ENCODE results near the gene ZNF280D. TPM values are rescaled to one million over a fixed set of nuclear protein-coding genes. Genes with fewer than 3 reads are reported as not detected.
A peak's percentile ranks its signal among the peaks of the same experiment; 100 is the strongest.

Gene ZNF280D
- total and polyA plus RNA-seq, 2 donors (not counting 1 experiment from before 2014, with no cell fraction given) = 11.9 to 37.7 TPM

DNA sequence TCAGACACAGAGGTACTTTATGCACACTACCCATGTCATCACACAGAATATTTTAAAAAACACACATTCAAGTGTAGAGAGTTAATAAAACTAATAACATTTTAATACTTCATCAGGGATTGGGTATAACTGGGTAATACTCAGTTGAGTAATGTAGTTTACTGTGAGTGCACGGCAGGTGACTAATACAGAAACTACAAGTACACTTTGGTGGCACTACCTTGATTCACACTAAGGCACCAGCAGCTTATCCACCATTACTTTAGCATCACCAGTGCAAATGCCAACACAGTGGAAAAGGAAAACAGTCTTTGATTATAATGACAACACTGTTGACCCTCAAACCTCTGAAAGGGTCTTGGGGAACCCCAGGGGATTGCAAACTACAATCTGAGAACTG is 33.6 kb downstream of the ZNF280D start:
- H3K4me1 ChIP-seq (ENCODE audit: control insufficient read depth, extremely low read depth, insufficient read depth, low read length) = no peaks in the 10 kb centered on the region
- H4K20me1 ChIP-seq (ENCODE audit: control insufficient read depth, extremely low read depth, insufficient read depth, low read length) = no peaks in the 10 kb centered on the region
- TF ChIP-seq, protein P1, sequence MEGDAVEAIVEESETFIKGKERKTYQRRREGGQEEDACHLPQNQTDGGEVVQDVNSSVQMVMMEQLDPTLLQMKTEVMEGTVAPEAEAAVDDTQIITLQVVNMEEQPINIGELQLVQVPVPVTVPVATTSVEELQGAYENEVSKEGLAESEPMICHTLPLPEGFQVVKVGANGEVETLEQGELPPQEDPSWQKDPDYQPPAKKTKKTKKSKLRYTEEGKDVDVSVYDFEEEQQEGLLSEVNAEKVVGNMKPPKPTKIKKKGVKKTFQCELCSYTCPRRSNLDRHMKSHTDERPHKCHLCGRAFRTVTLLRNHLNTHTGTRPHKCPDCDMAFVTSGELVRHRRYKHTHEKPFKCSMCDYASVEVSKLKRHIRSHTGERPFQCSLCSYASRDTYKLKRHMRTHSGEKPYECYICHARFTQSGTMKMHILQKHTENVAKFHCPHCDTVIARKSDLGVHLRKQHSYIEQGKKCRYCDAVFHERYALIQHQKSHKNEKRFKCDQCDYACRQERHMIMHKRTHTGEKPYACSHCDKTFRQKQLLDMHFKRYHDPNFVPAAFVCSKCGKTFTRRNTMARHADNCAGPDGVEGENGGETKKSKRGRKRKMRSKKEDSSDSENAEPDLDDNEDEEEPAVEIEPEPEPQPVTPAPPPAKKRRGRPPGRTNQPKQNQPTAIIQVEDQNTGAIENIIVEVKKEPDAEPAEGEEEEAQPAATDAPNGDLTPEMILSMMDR (conservative IDR thresholded peaks at IDR 0.05 in 1 of 2, IDR thresholded peaks at IDR 0.05 in 1 of 2; ENCODE audit: low read depth in 1 of 2, low read length in 2 of 2) = no peak
- TF ChIP-seq EZH2 (IDR thresholded peaks at IDR 0.05; ENCODE audit: low read length, missing control alignments) = no peak
- DNase-seq (ENCODE audit: low read depth in 2 of 2) = no peak
- H3K27me3 ChIP-seq (ENCODE audit: control insufficient read depth, insufficient read depth, low read length) = no peaks in the 10 kb centered on the region
- no peak overlapping the region for H3K27ac ChIP-seq (ENCODE audit: insufficient read depth, low read length)
- no peaks in the 10 kb centered on the region for H3K79me2 ChIP-seq (ENCODE audit: control insufficient read depth, insufficient read depth, low read length)
- H2AFZ ChIP-seq (ENCODE audit: low read length) = no peak overlapping the region
- H3K4me2 ChIP-seq (ENCODE audit: extremely low read depth, insufficient read depth, low read length) = no peak overlapping the region
- H3K4me3 ChIP-seq (replicated peaks in 1 of 4; ENCODE audit: control extremely low read depth in 1 of 4, insufficient read depth in 1 of 4, low read depth in 3 of 4, low read length in 4 of 4) = no peak overlapping the region
- peaks cover 8% of the 10 kb centered on the region for H3K36me3 ChIP-seq (ENCODE audit: control insufficient read depth, insufficient read depth, low read length)
- H3K9ac ChIP-seq (ENCODE audit: insufficient read depth, low read length) = no peak overlapping the region
- H3K9me3 ChIP-seq (ENCODE audit: control insufficient read depth, insufficient read depth, low read depth, low read length) = no peaks in the 10 kb centered on the region

DNA sequence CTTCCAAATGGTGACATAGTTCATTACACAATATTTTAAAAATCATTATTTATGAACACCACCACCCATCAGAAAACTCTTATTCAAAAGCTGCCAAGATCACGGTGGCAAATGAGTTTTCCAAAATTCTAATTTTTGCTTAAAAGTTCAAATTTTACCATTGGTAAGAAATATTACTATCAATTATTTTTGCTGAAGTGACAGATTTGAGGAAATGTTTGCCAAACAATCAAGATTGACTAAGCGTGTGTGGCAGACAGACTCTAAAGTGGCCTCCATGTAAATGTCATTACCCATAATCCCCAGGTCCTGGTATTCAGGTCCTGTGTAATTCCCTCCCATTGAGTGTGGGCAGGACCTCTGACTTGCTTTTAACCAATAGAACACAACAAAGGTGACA is 35.0 kb downstream of the ZNF280D start:
- Histone ChIP-seq H3K27ac (ENCODE audit: insufficient read depth, low read length) (no peak overlapping the region), H3K79me2 (ENCODE audit: control insufficient read depth, insufficient read depth, low read length) (no peaks in the 10 kb centered on the region), H3K9me3 (ENCODE audit: control insufficient read depth, insufficient read depth, low read depth, low read length) (no peaks in the 10 kb centered on the region), H3K27me3 (ENCODE audit: control insufficient read depth, insufficient read depth, low read length) (no peaks in the 10 kb centered on the region), H3K9ac (ENCODE audit: insufficient read depth, low read length) (no peak overlapping the region), H3K36me3 (ENCODE audit: control insufficient read depth, insufficient read depth, low read length) (peaks cover 6% of the 10 kb centered on the region), H3K4me1 (ENCODE audit: control insufficient read depth, extremely low read depth, insufficient read depth, low read length) (no peaks in the 10 kb centered on the region), H4K20me1 (ENCODE audit: control insufficient read depth, extremely low read depth, insufficient read depth, low read length) (no peaks in the 10 kb centered on the region), H3K4me3 (replicated peaks in 1 of 4; ENCODE audit: control extremely low read depth in 1 of 4, insufficient read depth in 1 of 4, low read depth in 3 of 4, low read length in 4 of 4) (no peak overlapping the region), H2AFZ (ENCODE audit: low read length) (no peak overlapping the region), H3K4me2 (ENCODE audit: extremely low read depth, insufficient read depth, low read length) (no peak overlapping the region)
- no peak for TF ChIP-seq EZH2 (IDR thresholded peaks at IDR 0.05; ENCODE audit: low read length, missing control alignments)
- TF ChIP-seq, protein P1 (conservative IDR thresholded peaks at IDR 0.05 in 1 of 2, IDR thresholded peaks at IDR 0.05 in 1 of 2; ENCODE audit: low read depth in 1 of 2, low read length in 2 of 2) = no peak
- no peak for DNase-seq (ENCODE audit: low read depth in 2 of 2)

DNA sequence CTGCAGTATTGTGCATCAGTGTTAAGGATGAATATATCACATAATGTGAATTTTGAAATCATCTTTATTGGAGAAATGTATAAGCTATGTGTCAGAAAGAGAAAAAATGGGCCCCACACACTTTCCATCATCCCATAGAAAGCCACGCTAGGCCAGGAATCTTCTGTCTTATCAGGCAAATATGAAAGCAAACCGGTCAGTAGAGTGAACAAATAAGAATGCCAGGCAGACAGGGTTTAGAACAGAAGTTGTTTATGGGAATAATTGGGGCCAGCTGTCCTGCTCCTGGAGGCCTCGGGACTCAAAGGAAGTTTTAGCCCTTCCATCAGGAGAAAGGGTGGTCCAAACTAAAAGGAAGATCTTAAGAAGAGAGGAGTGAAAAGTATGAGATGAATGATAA is 39.5 kb downstream of the ZNF280D start:
- Histone ChIP-seq H4K20me1 (ENCODE audit: control insufficient read depth, extremely low read depth, insufficient read depth, low read length) (no peaks in the 10 kb centered on the region), H2AFZ (ENCODE audit: low read length) (no peak overlapping the region), H3K4me1 (ENCODE audit: control insufficient read depth, extremely low read depth, insufficient read depth, low read length) (no peaks in the 10 kb centered on the region), H3K4me3 (replicated peaks in 1 of 4; ENCODE audit: control extremely low read depth in 1 of 4, insufficient read depth in 1 of 4, low read depth in 3 of 4, low read length in 4 of 4) (no peak overlapping the region), H3K27me3 (ENCODE audit: control insufficient read depth, insufficient read depth, low read length) (no peaks in the 10 kb centered on the region), H3K4me2 (ENCODE audit: extremely low read depth, insufficient read depth, low read length) (peak overlapping the region; percentile 45), H3K27ac (ENCODE audit: insufficient read depth, low read length) (no peak overlapping the region), H3K79me2 (ENCODE audit: control insufficient read depth, insufficient read depth, low read length) (no peaks in the 10 kb centered on the region), H3K9me3 (ENCODE audit: control insufficient read depth, insufficient read depth, low read depth, low read length) (no peaks in the 10 kb centered on the region), H3K36me3 (ENCODE audit: control insufficient read depth, insufficient read depth, low read length) (peaks cover 3% of the 10 kb centered on the region), H3K9ac (ENCODE audit: insufficient read depth, low read length) (no peak overlapping the region)
- TF ChIP-seq, protein P1 (conservative IDR thresholded peaks at IDR 0.05 in 1 of 2, IDR thresholded peaks at IDR 0.05 in 1 of 2; ENCODE audit: low read depth in 1 of 2, low read length in 2 of 2) = no peak
- no peak for TF ChIP-seq EZH2 (IDR thresholded peaks at IDR 0.05; ENCODE audit: low read length, missing control alignments)
- no peak for DNase-seq (ENCODE audit: low read depth in 2 of 2)
